MM.1S (cell line): ENCODE results near the gene TPCN2.

Experiments
- DNase-seq: peaks from one replicate; pipeline ENCODE4 v3.0.0-alpha.2; 2015
- H2AFZ ChIP-seq: fragments of 300-600 bp; sonication (generic); 2 replicates; pipeline ENCODE4 v1.6.0; 2016; ENCODE audit warnings: antibody characterized with exemption, low read length
- H3F3A ChIP-seq: fragments of 300-600 bp; sonication (generic); 2 replicates; pipeline ENCODE4 v1.6.1; 2016; ENCODE audit warnings: mild to moderate bottlenecking, antibody characterized with exemption, low read length, moderate library complexity, mixed read lengths; ENCODE audit not compliant: insufficient read depth
- H3K27ac ChIP-seq: fragments of 300-600 bp; sonication (generic); 2 replicates; pipeline ENCODE4 v1.5.1; 2016; ENCODE audit warnings: mild to moderate bottlenecking, low read length
- H3K27me3 ChIP-seq: fragments of 300-600 bp; sonication (generic); replicated peaks from 2 replicates; pipeline ENCODE4 v1.6.0; 2016; ENCODE audit warnings: low read length; ENCODE audit not compliant: insufficient read depth
- H3K36me3 ChIP-seq: fragments of 300-600 bp; sonication (generic); replicated peaks from 2 replicates; pipeline ENCODE4 v1.6.1; 2016; ENCODE audit warnings: mild to moderate bottlenecking, low read length, mixed read lengths; ENCODE audit not compliant: insufficient read depth
- H3K4me1 ChIP-seq: fragments of 300-600 bp; sonication (generic); 2 replicates; pipeline ENCODE4 v1.6.1; 2016; ENCODE audit warnings: low read length, mixed read lengths
- H3K4me2 ChIP-seq: fragments of 300-600 bp; sonication (generic); 2 replicates; pipeline ENCODE4 v1.6.0; 2016; ENCODE audit warnings: low read depth, low read length
- H3K4me3 ChIP-seq: fragments of 300-600 bp; sonication (generic); 2 replicates; pipeline ENCODE4 v1.5.1; 2016; ENCODE audit warnings: low read length, mixed read lengths
- H3K79me2 ChIP-seq: fragments of 300-600 bp; sonication (generic); 2 replicates; pipeline ENCODE4 v1.6.1; 2016; ENCODE audit warnings: mixed run types, low read length, mixed read lengths
- H3K9ac ChIP-seq: fragments of 300-600 bp; sonication (generic); 2 replicates; pipeline ENCODE4 v1.6.1; 2016; ENCODE audit warnings: low read length, mixed read lengths
- H3K9me2 ChIP-seq: fragments of 300-600 bp; sonication (generic); replicated peaks from 2 replicates; pipeline ENCODE4 v1.6.1; 2016; ENCODE audit warnings: mild to moderate bottlenecking, low read length, mixed read lengths; ENCODE audit not compliant: insufficient read depth
- H3K9me3 ChIP-seq: fragments of 300-600 bp; sonication (generic); replicated peaks from 2 replicates; pipeline ENCODE4 v1.6.1; 2016; ENCODE audit warnings: mild to moderate bottlenecking, low read length, mixed read lengths; ENCODE audit not compliant: insufficient read depth
- H4K20me1 ChIP-seq: fragments of 300-600 bp; sonication (generic); 2 replicates; pipeline ENCODE4 v1.6.1; 2016; ENCODE audit warnings: mild to moderate bottlenecking, low read length, moderate library complexity, mixed read lengths; ENCODE audit not compliant: insufficient read depth
- CTCF ChIP-seq: fragments of 300-600 bp; sonication (generic); IDR thresholded peaks from 2 replicates; pipeline ENCODE4 v1.5.1; 2016; ENCODE audit warnings: antibody characterized with exemption, low read length, mixed read lengths
- EZH2 ChIP-seq: fragments of 300-600 bp; sonication (generic); optimal IDR thresholded peaks from 2 replicates; pipeline ENCODE3; 2017; ENCODE audit warnings: low read depth, mild to moderate bottlenecking, antibody characterized with exemption, low read length, mixed read lengths
- EZH2phosphoT487 ChIP-seq: fragments of 300-600 bp; sonication (generic); IDR thresholded peaks from 2 replicates; pipeline ENCODE4 v1.6.1; 2018; ENCODE audit warnings: antibody characterized with exemption, low read length

Gene TPCN2

GRCh38 chr11:69122326-69122629 lies 73.5 kb downstream of the TPCN2 start:
- Histone ChIP-seq H3F3A (no peaks in the 10 kb centered on the region), H3K9ac (no peak overlapping the region), H4K20me1 (no peaks in the 10 kb centered on the region), H2AFZ (no peak overlapping the region), H3K36me3 (no peaks in the 10 kb centered on the region), H3K4me2 (no peak overlapping the region), H3K27me3 (peaks cover 54% of the 10 kb centered on the region), H3K9me2 (no peaks in the 10 kb centered on the region), H3K27ac (no peak overlapping the region), H3K79me2 (no peaks in the 10 kb centered on the region), H3K9me3 (no peaks in the 10 kb centered on the region), H3K4me3 (no peak overlapping the region), H3K4me1 (no peaks in the 10 kb centered on the region)
- no peak for DNase-seq
- TF ChIP-seq EZH2phosphoT487 (no peak), EZH2 (no peak), CTCF (no peak)

- no peak for TF ChIP-seq EZH2phosphoT487
- TF ChIP-seq EZH2 = no peak
- no peak for TF ChIP-seq CTCF
- Histone ChIP-seq H3K9ac (no peak overlapping the region), H3K27ac (no peak overlapping the region), H3K79me2 (no peaks in the 10 kb centered on the region), H3K36me3 (no peaks in the 10 kb centered on the region), H3K4me2 (no peak overlapping the region), H3K27me3 (peaks cover 51% of the 10 kb centered on the region), H3K4me3 (no peak overlapping the region), H2AFZ (no peak overlapping the region), H3K4me1 (no peaks in the 10 kb centered on the region), H4K20me1 (no peaks in the 10 kb centered on the region), H3K9me3 (no peaks in the 10 kb centered on the region), H3K9me2 (no peaks in the 10 kb centered on the region), H3F3A (no peaks in the 10 kb centered on the region)
- DNase-seq = no peak
These were observed 74.1 kb downstream of the TPCN2 start for GRCh38 chr11:69122630-69123431.

- H2AFZ ChIP-seq = no peak overlapping the region
- no peaks in the 10 kb centered on the region for H3F3A ChIP-seq
- no peak overlapping the region for H3K4me2 ChIP-seq
- no peaks in the 10 kb centered on the region for H3K4me1 ChIP-seq
- H3K4me3 ChIP-seq = no peak overlapping the region
- no peak for DNase-seq
- no peaks in the 10 kb centered on the region for H3K36me3 ChIP-seq
- no peaks in the 10 kb centered on the region for H3K9me3 ChIP-seq
- no peaks in the 10 kb centered on the region for H4K20me1 ChIP-seq
- H3K9ac ChIP-seq = no peak overlapping the region
- H3K79me2 ChIP-seq = no peaks in the 10 kb centered on the region
- H3K27me3 ChIP-seq = peaks cover 54% of the 10 kb centered on the region
- H3K9me2 ChIP-seq = no peaks in the 10 kb centered on the region
- H3K27ac ChIP-seq = no peak overlapping the region
- TF ChIP-seq CTCF (no peak), EZH2 (no peak), EZH2phosphoT487 (no peak)
These were observed 75.1 kb downstream of the TPCN2 start for GRCh38 chr11:69123593-69124545.
